Cardiac muscle cell (in vitro differentiated cells and primary cell): ENCODE data around the gene NXPH1. TPM values are rescaled to one million over a fixed set of nuclear protein-coding genes. Genes with fewer than 3 reads are reported as not detected.

ENCODE experiments used
- DNase-seq, 2 donors: peaks; one replicate each; pipeline versions ENCODE4 v3.0.0 to v3.0.0-alpha.2; 2010 to 2017; ENCODE audit warnings: low read depth in 1 of 2, low spot score in 1 of 2
- H3K27ac ChIP-seq: fragments of 200-600 bp; sonication (generic); 2 replicates; pipeline ENCODE4 v1.5.1; 2016
- H3K27me3 ChIP-seq: fragments of 200-600 bp; sonication (generic); 2 replicates; pipeline ENCODE4 v1.6.0; 2016; ENCODE audit warnings: control low read depth
- H3K36me3 ChIP-seq: fragments of 200-600 bp; sonication (generic); 2 replicates; pipeline ENCODE4 v1.5.1; 2016; ENCODE audit warnings: control low read depth
- H3K4me1 ChIP-seq: fragments of 200-600 bp; sonication (generic); 2 replicates; pipeline ENCODE4 v1.8.1; 2017; ENCODE audit warnings: low read depth, mild to moderate bottlenecking, mixed run types
- H3K4me3 ChIP-seq: fragments of 200-600 bp; sonication (generic); 2 replicates; pipeline ENCODE4 v1.5.1; 2016; ENCODE audit warnings: mild to moderate bottlenecking
- H3K9me3 ChIP-seq: fragments of 200-600 bp; sonication (generic); 2 replicates; pipeline ENCODE4 v1.5.1; 2017; ENCODE audit warnings: low read depth, mild to moderate bottlenecking, control low read depth
- polyA plus RNA-seq: library from polyadenylated mRNA; unstranded; fragments of >200 nt; fragmentation: Nextera tagmentation; extraction: Ambion mirVana; gene quantifications from 2 replicates; pipeline ENCODE4 v1.2.1, GENCODE V29; 2016
- total RNA-seq: library from RNA; depleted of rRNA; stranded (reverse); fragments of >200 nt; gene quantifications from 2 replicates; pipeline ENCODE4 v1.2.3, GENCODE V29; 2016
- TF ChIP-seq, protein P1 (sequence below): IDR thresholded peaks from 2 replicates; pipeline ENCODE4 v1.5.1; 2012; ENCODE audit warnings: low read depth, mild to moderate bottlenecking, low read length

Gene NXPH1
- total and polyA plus RNA-seq, 2 experiments from 2014 or later = 0.95 to 1.7 TPM

DNA sequence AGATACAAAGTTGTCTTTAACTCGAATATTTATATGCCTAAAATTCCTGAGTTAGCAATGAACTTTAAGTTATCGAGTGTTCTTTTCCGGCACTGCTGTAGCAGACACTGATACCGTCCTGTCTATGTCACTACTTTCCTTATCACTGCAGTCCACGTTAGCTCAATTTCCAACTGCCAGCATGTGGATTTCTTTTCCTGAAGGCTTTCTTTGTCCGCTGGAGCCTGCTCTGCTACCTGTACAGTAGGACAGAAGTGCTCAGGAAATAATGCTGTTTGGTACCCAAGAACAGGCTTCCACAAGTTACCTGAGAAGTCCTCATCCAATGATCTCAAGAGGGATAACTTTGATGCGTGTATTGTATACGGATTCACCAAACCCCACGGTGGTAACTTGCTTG is 329.4 kb downstream of the NXPH1 start:
- H3K27me3 ChIP-seq = no peaks in the 10 kb centered on the region
- no peak overlapping the region for H3K4me3 ChIP-seq
- H3K4me1 ChIP-seq = no peaks in the 10 kb centered on the region
- H3K9me3 ChIP-seq = no peaks in the 10 kb centered on the region
- TF ChIP-seq, protein P1, sequence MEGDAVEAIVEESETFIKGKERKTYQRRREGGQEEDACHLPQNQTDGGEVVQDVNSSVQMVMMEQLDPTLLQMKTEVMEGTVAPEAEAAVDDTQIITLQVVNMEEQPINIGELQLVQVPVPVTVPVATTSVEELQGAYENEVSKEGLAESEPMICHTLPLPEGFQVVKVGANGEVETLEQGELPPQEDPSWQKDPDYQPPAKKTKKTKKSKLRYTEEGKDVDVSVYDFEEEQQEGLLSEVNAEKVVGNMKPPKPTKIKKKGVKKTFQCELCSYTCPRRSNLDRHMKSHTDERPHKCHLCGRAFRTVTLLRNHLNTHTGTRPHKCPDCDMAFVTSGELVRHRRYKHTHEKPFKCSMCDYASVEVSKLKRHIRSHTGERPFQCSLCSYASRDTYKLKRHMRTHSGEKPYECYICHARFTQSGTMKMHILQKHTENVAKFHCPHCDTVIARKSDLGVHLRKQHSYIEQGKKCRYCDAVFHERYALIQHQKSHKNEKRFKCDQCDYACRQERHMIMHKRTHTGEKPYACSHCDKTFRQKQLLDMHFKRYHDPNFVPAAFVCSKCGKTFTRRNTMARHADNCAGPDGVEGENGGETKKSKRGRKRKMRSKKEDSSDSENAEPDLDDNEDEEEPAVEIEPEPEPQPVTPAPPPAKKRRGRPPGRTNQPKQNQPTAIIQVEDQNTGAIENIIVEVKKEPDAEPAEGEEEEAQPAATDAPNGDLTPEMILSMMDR = no peak
- no peaks in the 10 kb centered on the region for H3K36me3 ChIP-seq
- DNase-seq = no peak
- H3K27ac ChIP-seq = no peak overlapping the region

DNA sequence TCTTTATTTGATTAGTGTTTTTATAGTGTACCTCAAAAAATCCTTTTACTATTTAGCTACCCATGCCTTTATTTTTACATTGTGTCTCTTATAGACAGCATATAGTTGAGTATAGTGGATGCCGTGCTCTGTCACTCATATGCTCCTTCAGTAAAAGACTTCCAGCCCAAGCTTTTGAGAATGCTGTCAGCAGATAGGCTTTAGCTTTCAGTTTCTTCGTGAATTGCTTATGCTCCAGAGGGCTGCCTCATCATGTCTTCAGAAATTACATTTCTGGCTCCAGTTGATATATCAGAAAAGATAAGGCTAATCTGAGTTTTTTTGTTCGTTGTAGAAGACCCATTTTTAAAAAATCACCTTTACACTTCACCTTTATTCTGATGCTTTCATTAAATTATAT is 332.0 kb downstream of the NXPH1 start:
- no peak overlapping the region for H3K27ac ChIP-seq

DNA sequence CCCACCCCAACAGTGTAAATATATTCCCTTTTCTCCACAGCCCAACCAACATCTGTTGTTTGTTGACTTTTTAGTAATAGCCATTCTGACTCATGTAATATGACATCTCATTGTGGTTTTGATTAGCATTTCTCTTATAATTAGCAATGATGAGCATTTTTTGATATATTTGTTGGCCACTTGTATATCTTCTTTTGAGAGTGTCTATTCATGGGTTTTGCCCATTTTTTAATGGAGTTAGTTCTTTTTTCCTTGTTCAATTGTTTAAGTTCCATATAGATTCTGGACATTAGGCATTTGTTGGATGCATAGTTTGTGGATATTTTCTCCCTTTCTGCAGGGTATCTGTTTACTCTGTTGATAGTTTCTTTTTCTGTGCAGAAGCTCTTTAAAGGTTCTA is 340.1 kb downstream of the NXPH1 start:
- Histone ChIP-seq H3K4me3 (no peak overlapping the region), H3K36me3 (no peaks in the 10 kb centered on the region), H3K27ac (no peak overlapping the region), H3K4me1 (no peaks in the 10 kb centered on the region), H3K9me3 (no peaks in the 10 kb centered on the region), H3K27me3 (no peaks in the 10 kb centered on the region)
- TF ChIP-seq, protein P1 = no peak
- no peak for DNase-seq

More for the DNA sequence above, 332.0 kb downstream of the NXPH1 start:
- TF ChIP-seq, protein P1 = no peak
- H3K36me3 ChIP-seq = no peaks in the 10 kb centered on the region
- DNase-seq = no peak
- no peak overlapping the region for H3K4me3 ChIP-seq
- no peaks in the 10 kb centered on the region for H3K27me3 ChIP-seq
- H3K4me1 ChIP-seq = no peaks in the 10 kb centered on the region
- H3K9me3 ChIP-seq = no peaks in the 10 kb centered on the region

DNA sequence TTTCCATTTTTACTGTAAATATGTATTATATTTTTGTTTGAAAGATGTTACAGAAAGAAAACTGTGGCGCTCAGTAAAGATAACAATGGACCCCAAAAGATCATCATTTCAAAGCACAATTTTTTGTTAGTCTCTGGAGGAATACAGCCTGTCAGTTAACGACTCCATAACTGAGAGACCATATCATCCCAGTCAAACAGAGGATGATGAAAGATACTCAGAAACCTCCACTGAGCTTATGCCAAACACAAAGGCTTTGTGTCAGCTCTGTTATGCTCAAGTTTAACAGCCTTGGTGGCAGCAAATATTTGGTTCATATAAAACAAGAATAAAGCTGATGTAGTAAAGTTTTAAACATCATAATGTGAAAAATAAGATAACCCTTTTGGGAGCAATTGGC is 345.1 kb downstream of the NXPH1 start:
- Histone ChIP-seq H3K9me3 (no peaks in the 10 kb centered on the region), H3K4me3 (no peak overlapping the region), H3K36me3 (no peaks in the 10 kb centered on the region), H3K27me3 (no peaks in the 10 kb centered on the region), H3K4me1 (no peaks in the 10 kb centered on the region), H3K27ac (no peak overlapping the region)
- no peak for DNase-seq
- TF ChIP-seq, protein P1 = no peak

DNA sequence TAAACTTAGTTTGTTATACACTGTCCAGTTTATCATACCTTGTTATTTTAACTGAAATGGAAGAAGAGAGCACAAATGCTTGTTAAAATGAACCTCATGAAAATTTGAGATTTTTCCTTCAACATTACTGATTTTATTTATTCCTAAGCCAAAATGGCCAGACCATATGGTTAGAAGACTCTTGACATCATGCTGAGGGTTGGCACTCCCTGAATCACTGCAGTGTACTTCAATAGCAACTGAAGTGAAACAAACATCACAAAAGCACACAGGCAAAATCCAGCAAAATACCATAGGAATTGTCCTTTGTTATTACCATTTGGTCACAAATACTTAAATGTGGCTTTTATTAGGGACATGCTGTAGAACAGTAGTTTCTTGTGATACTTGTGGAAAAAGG is 347.8 kb downstream of the NXPH1 start:
- H3K27me3 ChIP-seq = no peaks in the 10 kb centered on the region
- H3K4me1 ChIP-seq = no peaks in the 10 kb centered on the region
- no peak for DNase-seq
- H3K4me3 ChIP-seq = no peak overlapping the region
- H3K9me3 ChIP-seq = no peaks in the 10 kb centered on the region
- H3K36me3 ChIP-seq = no peaks in the 10 kb centered on the region
- H3K27ac ChIP-seq = no peak overlapping the region
- TF ChIP-seq, protein P1 = no peak

DNA sequence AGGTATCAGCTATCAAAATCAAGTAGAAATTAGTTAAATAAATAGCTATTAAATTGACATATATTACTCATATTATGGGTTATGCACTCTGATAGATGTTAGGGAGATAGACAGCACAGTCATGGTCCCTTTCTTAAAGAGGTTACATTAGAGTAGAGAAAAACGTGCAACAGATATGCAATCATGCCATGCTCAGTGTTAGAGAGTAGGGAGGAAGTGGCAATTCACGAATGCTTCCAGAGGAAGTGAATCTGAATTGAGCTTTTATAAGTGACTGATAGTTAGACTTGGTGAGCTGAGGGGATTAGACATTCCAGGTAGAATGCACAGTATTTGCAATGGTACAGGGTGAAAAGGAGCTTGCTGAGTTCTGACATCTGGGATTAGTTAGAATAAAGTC is 349.8 kb downstream of the NXPH1 start:
- no peaks in the 10 kb centered on the region for H3K27me3 ChIP-seq
- no peaks in the 10 kb centered on the region for H3K9me3 ChIP-seq
- H3K27ac ChIP-seq = no peak overlapping the region
- H3K4me1 ChIP-seq = no peaks in the 10 kb centered on the region
- no peak for DNase-seq
- TF ChIP-seq, protein P1 = no peak
- H3K36me3 ChIP-seq = no peaks in the 10 kb centered on the region
- H3K4me3 ChIP-seq = no peak overlapping the region
